Endothelial cell (in vitro differentiated cells): Measurements from ENCODE around the gene GSN. TPM values are rescaled to one million over a fixed set of nuclear protein-coding genes. Genes with fewer than 3 reads are reported as not detected.

Experiments used
- DNase-seq: peaks from one replicate; pipeline ENCODE4 v3.0.0; 2021; ENCODE audit warnings: low spot score
- H3K27ac Mint-ChIP-seq: one replicate; pipeline ENCODE4 v1.8.0; 2021; ENCODE audit warnings: mixed read lengths, inconsistent platforms; ENCODE audit not compliant: unreplicated experiment
- H3K27me3 Mint-ChIP-seq: one replicate; pipeline ENCODE4 v1.8.0; 2021; ENCODE audit warnings: mild to moderate bottlenecking, moderate library complexity, mixed read lengths, inconsistent platforms; ENCODE audit not compliant: unreplicated experiment
- H3K36me3 Mint-ChIP-seq: one replicate; pipeline ENCODE4 v1.8.0; 2021; ENCODE audit warnings: mild to moderate bottlenecking, low read depth, mixed read lengths, inconsistent platforms; ENCODE audit not compliant: unreplicated experiment
- H3K4me1 Mint-ChIP-seq: one replicate; pipeline ENCODE4 v1.8.0; 2021; ENCODE audit warnings: mild to moderate bottlenecking, mixed read lengths, inconsistent platforms; ENCODE audit not compliant: unreplicated experiment
- H3K4me3 Mint-ChIP-seq: one replicate; pipeline ENCODE4 v1.8.0; 2021; ENCODE audit warnings: mild to moderate bottlenecking, mixed read lengths, inconsistent platforms; ENCODE audit not compliant: unreplicated experiment
- H3K9me3 Mint-ChIP-seq: one replicate; pipeline ENCODE4 v1.8.0; 2021; ENCODE audit warnings: mixed read lengths, inconsistent platforms; ENCODE audit not compliant: unreplicated experiment
- total RNA-seq: library from RNA; stranded (reverse); fragmentation: NEBNext Ultra II Directional; extraction: Animal tissue kit (Norgen Biotek cat#: 25700); gene quantifications from one replicate; pipeline ENCODE4 v1.2.1, GENCODE V29; 2021; ENCODE audit not compliant: unreplicated experiment
- TF ChIP-seq, protein P1 (sequence below): fragments of 200-600 bp; sonication (generic); IDR thresholded peaks from one replicate; pipeline ENCODE4 v1.5.0; 2021; ENCODE audit warnings: antibody characterized with exemption; ENCODE audit not compliant: unreplicated experiment

The GSN gene
- total RNA-seq, 1 donor from 2014 or later, result 205 TPM

DNA sequence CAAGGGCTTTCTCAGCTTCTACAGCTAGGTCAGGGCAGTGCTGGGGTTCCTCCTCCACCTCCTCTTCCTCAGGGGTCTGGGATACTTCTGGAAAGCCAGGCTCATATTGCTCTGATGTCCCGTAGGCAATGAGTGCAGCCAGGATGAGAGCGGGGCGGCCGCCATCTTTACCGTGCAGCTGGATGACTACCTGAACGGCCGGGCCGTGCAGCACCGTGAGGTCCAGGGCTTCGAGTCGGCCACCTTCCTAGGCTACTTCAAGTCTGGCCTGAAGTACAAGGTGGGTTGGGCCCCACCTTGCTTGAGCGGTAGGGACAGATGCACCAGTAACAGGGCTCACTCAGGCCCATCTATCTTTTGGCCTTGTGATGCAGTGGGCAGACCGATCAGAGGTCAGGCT lies 34.8 kb downstream of the GSN start:
- TF ChIP-seq, protein P1, sequence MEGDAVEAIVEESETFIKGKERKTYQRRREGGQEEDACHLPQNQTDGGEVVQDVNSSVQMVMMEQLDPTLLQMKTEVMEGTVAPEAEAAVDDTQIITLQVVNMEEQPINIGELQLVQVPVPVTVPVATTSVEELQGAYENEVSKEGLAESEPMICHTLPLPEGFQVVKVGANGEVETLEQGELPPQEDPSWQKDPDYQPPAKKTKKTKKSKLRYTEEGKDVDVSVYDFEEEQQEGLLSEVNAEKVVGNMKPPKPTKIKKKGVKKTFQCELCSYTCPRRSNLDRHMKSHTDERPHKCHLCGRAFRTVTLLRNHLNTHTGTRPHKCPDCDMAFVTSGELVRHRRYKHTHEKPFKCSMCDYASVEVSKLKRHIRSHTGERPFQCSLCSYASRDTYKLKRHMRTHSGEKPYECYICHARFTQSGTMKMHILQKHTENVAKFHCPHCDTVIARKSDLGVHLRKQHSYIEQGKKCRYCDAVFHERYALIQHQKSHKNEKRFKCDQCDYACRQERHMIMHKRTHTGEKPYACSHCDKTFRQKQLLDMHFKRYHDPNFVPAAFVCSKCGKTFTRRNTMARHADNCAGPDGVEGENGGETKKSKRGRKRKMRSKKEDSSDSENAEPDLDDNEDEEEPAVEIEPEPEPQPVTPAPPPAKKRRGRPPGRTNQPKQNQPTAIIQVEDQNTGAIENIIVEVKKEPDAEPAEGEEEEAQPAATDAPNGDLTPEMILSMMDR, result no peak
- Mint-ChIP-seq H3K27me3 (peaks cover 11% of the 10 kb centered on the region), H3K27ac (no peak overlapping the region), H3K9me3 (no peaks in the 10 kb centered on the region), H3K4me1 (peaks cover 18% of the 10 kb centered on the region), H3K36me3 (peaks cover 18% of the 10 kb centered on the region), H3K4me3 (no peak overlapping the region)
- no peak for DNase-seq

DNA sequence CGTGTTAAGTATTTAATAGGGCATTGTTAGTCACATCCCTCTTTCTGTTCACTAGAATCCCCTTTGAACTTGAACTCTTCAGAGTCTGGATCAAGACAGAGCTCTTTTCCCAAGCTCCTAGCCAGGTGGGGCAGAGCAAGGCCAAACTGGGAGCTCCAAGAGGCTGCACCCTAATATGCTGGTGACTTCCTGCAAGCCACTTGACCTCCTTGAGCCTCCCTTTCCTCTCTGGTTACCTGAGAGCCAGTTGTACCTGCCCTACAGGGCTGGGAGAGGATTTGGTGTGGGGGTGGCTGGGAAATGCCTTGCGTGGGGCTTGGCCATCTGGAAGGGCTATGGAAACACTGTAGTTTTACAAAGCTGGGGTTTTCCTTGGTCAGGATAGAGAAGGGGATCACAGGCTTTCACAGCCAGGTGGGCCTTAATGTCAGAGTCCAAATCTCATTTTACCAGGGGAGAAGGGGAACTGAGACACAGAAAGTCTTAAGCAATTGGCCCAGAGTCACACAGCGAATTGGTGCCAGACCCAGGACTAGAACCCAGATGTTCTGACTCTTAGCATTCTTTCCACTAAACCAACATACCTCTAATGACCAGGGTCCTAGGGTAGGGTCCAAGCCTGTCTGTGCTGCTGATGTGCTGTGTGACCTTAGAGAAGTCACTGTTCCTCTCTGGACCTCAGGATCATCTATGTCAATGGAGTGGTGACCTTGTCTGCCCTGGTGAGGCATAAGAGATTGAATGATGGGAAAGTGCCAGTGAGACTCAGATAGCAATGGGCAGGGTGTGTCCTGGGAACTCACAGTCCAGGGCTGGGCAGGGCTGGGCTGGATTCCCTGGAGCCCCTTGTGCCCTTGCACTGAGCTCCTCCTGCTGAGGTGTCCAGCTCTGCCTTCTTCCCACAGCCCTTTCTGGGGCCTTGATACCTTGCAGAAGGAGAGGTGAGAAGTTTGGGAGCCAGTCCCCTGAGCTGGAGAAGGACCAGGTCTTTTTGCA lies 35.8 kb downstream of the GSN start:
- TF ChIP-seq, protein P1, result no peak

GRCh38 chr9:121304707-121305106 lies 36.7 kb downstream of the GSN start:
- Mint-ChIP-seq H3K27me3 (peaks cover 7% of the 10 kb centered on the region), H3K27ac (no peak overlapping the region), H3K4me3 (peak overlapping the region; percentile 67), H3K4me1 (peaks cover 8% of the 10 kb centered on the region), H3K9me3 (no peaks in the 10 kb centered on the region), H3K36me3 (peaks cover 27% of the 10 kb centered on the region)
- no peak for DNase-seq
- TF ChIP-seq, protein P1, result no peak

More for the DNA sequence above, 35.8 kb downstream of the GSN start:
- peaks cover 7% of the 10 kb centered on the region for H3K27me3 Mint-ChIP-seq
- peaks cover 20% of the 10 kb centered on the region for H3K36me3 Mint-ChIP-seq
- H3K9me3 Mint-ChIP-seq, result no peaks in the 10 kb centered on the region
- no peak overlapping the region for H3K27ac Mint-ChIP-seq
- no peak for DNase-seq
- peaks cover 10% of the 10 kb centered on the region for H3K4me1 Mint-ChIP-seq
- H3K4me3 Mint-ChIP-seq, result no peak overlapping the region

DNA sequence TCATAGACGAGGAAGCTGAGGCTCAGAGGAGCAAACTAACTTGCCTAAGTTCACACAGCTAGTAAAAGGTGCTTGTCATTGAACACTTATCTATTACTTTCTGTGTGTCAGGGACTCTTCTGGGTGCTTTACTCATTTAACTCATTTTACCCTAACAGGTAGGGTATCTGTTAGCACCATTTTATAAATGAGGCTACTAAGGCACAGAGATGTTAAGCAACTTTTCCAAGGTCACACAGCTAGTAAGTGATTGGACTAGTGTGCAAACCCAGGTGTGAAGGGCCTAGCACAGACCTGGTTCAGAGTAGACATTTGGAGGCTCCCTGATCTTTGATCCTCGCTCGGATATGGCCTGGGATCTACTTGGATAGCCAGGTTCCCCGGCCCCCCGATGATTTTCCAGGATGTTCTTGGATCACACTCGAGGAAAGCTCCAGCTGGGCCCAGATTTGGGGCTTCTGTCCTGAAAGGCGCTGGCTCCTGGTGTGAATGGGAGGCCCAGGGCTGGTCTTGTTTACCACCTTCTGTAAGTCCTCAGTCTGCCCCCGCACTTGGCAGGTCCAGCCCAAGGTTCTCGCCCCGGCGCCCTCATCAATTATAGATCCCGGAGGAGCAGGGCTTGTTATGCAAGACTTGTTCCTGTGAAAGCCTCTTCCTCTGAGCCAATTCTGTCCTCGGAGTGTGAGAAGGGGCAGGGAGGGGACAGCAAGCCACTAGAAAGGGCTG lies 37.5 kb downstream of the GSN start:
- peaks cover 29% of the 10 kb centered on the region for H3K36me3 Mint-ChIP-seq
- no peak for DNase-seq
- no peak overlapping the region for H3K4me3 Mint-ChIP-seq
- H3K27me3 Mint-ChIP-seq, result peaks cover 3% of the 10 kb centered on the region
- H3K27ac Mint-ChIP-seq, result no peak overlapping the region
- no peaks in the 10 kb centered on the region for H3K9me3 Mint-ChIP-seq
- TF ChIP-seq, protein P1, result no peak
- H3K4me1 Mint-ChIP-seq, result peaks cover 2% of the 10 kb centered on the region

DNA sequence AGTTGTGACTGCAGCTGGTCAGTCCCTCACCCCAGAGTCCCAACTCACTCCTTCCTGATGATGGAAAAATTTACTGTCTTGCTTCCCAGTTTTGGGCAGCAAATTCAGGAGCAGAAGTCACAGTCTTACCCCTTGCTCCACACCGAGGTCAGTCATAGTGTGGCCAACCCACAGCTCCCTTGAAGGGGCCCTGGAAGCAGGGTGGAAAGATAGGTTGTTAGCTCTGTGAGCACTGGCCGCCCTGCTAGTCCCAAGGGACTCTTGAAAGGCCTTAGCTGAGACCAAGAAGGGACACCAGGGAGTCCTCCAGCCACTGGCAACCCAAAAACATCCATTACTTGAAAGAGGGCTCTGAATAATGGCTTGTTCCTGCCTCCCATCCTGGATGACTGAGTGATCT lies 40.0 kb downstream of the GSN start:
- no peak overlapping the region for H3K27ac Mint-ChIP-seq
- H3K36me3 Mint-ChIP-seq, result peaks cover 38% of the 10 kb centered on the region
- no peak for DNase-seq
- TF ChIP-seq, protein P1, result no peak
- H3K4me3 Mint-ChIP-seq, result no peak overlapping the region
- peaks cover 2% of the 10 kb centered on the region for H3K27me3 Mint-ChIP-seq
- no peaks in the 10 kb centered on the region for H3K9me3 Mint-ChIP-seq
- no peaks in the 10 kb centered on the region for H3K4me1 Mint-ChIP-seq
